GM19372 (cell line): Measurements from ENCODE around the gene RPS19BP1.
"Not testable (repeated sequence)": the region's sequence is repeated elsewhere in the genome, so short reads cannot be mapped to it uniquely, and the experiment has no call there.

ENCODE experiments used
- ATAC-seq: cut with Tn5 transposase; IDR thresholded peaks from one replicate; pipeline ENCODE4 v1.9.1; 2021; ENCODE audit warnings: mild to moderate bottlenecking, low read depth, moderate library complexity; ENCODE audit not compliant: unreplicated experiment

The RPS19BP1 gene

GRCh38 chr22:39515266-39516050 lies 17.1 kb downstream of the RPS19BP1 start:
- ATAC-seq = no peak

GRCh38 chr22:39514373-39514973 lies 18.1 kb downstream of the RPS19BP1 start:
- ATAC-seq = no peak

- ATAC-seq = no peak
Observed at GRCh38 chr22:39513791-39514190, 18.8 kb downstream of the RPS19BP1 start.

- ATAC-seq = no peak
Observed at GRCh38 chr22:39512026-39512425, 20.5 kb downstream of the RPS19BP1 start.

GRCh38 chr22:39511226-39511625 lies 21.3 kb downstream of the RPS19BP1 start:
- no peak for ATAC-seq

- ATAC-seq = no peak
Observed at GRCh38 chr22:39510529-39511149, 21.9 kb downstream of the RPS19BP1 start.

- no peak for ATAC-seq
Observed at GRCh38 chr22:39508393-39508792, 24.2 kb downstream of the RPS19BP1 start.

- not testable (repeated sequence) for ATAC-seq
Observed at GRCh38 chr22:39507021-39507420, 25.5 kb downstream of the RPS19BP1 start.

- no peak for ATAC-seq
Observed at GRCh38 chr22:39504071-39504470, 28.5 kb downstream of the RPS19BP1 start.

- no peak for ATAC-seq
Observed at GRCh38 chr22:39503630-39504029, 28.9 kb downstream of the RPS19BP1 start.

- ATAC-seq = no peak
Observed at GRCh38 chr22:39502789-39503409, 29.6 kb downstream of the RPS19BP1 start.

GRCh38 chr22:39502109-39502788 lies 30.3 kb downstream of the RPS19BP1 start, which contains the start of gene MIEF1:
Gene MIEF1, plus strand, starts transcription at chr22:39502290. Its CDS starts 9,005 bp downstream, at chr22:39511295.
- ATAC-seq = peak; percentile 93

- ATAC-seq = no peak
Observed at GRCh38 chr22:39501644-39502108, 30.9 kb downstream of the RPS19BP1 start.

GRCh38 chr22:39500101-39500500 lies 32.4 kb downstream of the RPS19BP1 start:
- ATAC-seq = no peak

- no peak for ATAC-seq
Observed at GRCh38 chr22:39498802-39499201, 33.7 kb downstream of the RPS19BP1 start.

GRCh38 chr22:39498368-39498767 lies 34.2 kb downstream of the RPS19BP1 start:
- ATAC-seq = no peak

- ATAC-seq = no peak
Observed at GRCh38 chr22:39497429-39497828, 35.1 kb downstream of the RPS19BP1 start.

- no peak for ATAC-seq
Observed at GRCh38 chr22:39496131-39496838, 36.3 kb downstream of the RPS19BP1 start.

GRCh38 chr22:39494471-39495120 lies 38.0 kb downstream of the RPS19BP1 start:
- no peak for ATAC-seq
